DND-41 (cell line): Measurements from ENCODE around the gene CLCNKB.
"Not testable (repeated sequence)": the region's sequence is repeated elsewhere in the genome, so short reads cannot be mapped to it uniquely, and the experiment has no call there.

Source experiments
- ATAC-seq: fragments of 200-7000 bp; cut with Tn5 transposase; 3 replicates; pipeline ENCODE4 v1.9.1; 2021; ENCODE audit warnings: low read depth; ENCODE audit not compliant: insufficient read depth
- DNase-seq: peaks from one replicate; pipeline ENCODE4 v3.0.0-alpha.2; 2020
- H2AFZ ChIP-seq: 2 replicates; pipeline ENCODE4 v1.6.0; 2012; ENCODE audit warnings: low read depth, low read length
- H3K27ac ChIP-seq: 2 replicates; pipeline ENCODE4 v1.5.1; 2012; ENCODE audit warnings: low read length, inconsistent platforms
- H3K27me3 ChIP-seq: fragments of 200-600 bp; sonication (generic); 2 replicates; pipeline ENCODE4 v1.6.0; 2012; ENCODE audit warnings: low read length, mild to moderate bottlenecking, inconsistent platforms; ENCODE audit not compliant: insufficient read depth, poor library complexity
- H3K36me3 ChIP-seq: 2 replicates; pipeline ENCODE4 v1.5.1; 2012; ENCODE audit warnings: low read length, inconsistent platforms; ENCODE audit not compliant: insufficient read depth
- H3K4me1 ChIP-seq: 2 replicates; pipeline ENCODE4 v1.5.1; 2012; ENCODE audit warnings: mild to moderate bottlenecking, low read length; ENCODE audit not compliant: insufficient read depth
- H3K4me2 ChIP-seq: 2 replicates; pipeline ENCODE4 v1.6.0; 2012; ENCODE audit warnings: mild to moderate bottlenecking, moderate library complexity, low read length, inconsistent platforms; ENCODE audit not compliant: insufficient read depth
- H3K4me3 ChIP-seq, 2 experiments: fragments of 200-600 bp in 1 of 2; shearing (Covaris generic) in 1 of 2; 2 replicates each; pipeline ENCODE4 v1.5.1; 2012 to 2016; ENCODE audit warnings: inconsistent platforms in 2 of 2, low read length in 2 of 2, mild to moderate bottlenecking in 2 of 2, low read depth in 1 of 2, moderate library complexity in 1 of 2
- H3K79me2 ChIP-seq: 2 replicates; pipeline ENCODE4 v1.6.0; 2012; ENCODE audit warnings: low read length, inconsistent platforms; ENCODE audit not compliant: insufficient read depth
- H3K9ac ChIP-seq: 2 replicates; pipeline ENCODE4 v1.6.0; 2012; ENCODE audit warnings: low read depth, mild to moderate bottlenecking, inconsistent platforms, low read length, moderate library complexity
- H3K9me3 ChIP-seq: 2 replicates; pipeline ENCODE4 v1.5.1; 2012; ENCODE audit warnings: low read length, moderate library complexity, mild to moderate bottlenecking, inconsistent platforms; ENCODE audit not compliant: insufficient read depth, severe bottlenecking
- H4K20me1 ChIP-seq: 2 replicates; pipeline ENCODE4 v1.6.0; 2012; ENCODE audit warnings: low read length; ENCODE audit not compliant: insufficient read depth
- CTCF ChIP-seq: IDR thresholded peaks from 2 replicates; pipeline ENCODE4 v1.5.1; 2012; ENCODE audit warnings: borderline replicate concordance, low read length, moderate library complexity, mild to moderate bottlenecking; ENCODE audit not compliant: poor library complexity, severe bottlenecking; ENCODE audit errors: extremely low read depth
- EZH2 ChIP-seq: IDR thresholded peaks from 3 replicates; pipeline ENCODE4 v1.6.1; 2012; ENCODE audit warnings: borderline replicate concordance, low read depth, mild to moderate bottlenecking, moderate library complexity, low read length, inconsistent platforms; ENCODE audit not compliant: severe bottlenecking

Gene CLCNKB

GRCh38 chr1:15997076-15997585 lies 46.5 kb upstream of the CLCNKB start:
- H3K9ac ChIP-seq: no peak overlapping the region
- no peak overlapping the region for H3K27ac ChIP-seq
- H4K20me1 ChIP-seq: no peaks in the 10 kb centered on the region; the same call in 1 of the 2 replicates
- no peaks in the 10 kb centered on the region for H3K9me3 ChIP-seq
- H3K27me3 ChIP-seq: no peaks in the 10 kb centered on the region
- H3K36me3 ChIP-seq: no peaks in the 10 kb centered on the region
- no peak for ATAC-seq
- no peaks in the 10 kb centered on the region for H3K79me2 ChIP-seq
- no peak overlapping the region for H3K4me3 ChIP-seq
- TF ChIP-seq CTCF (no peak), EZH2 (no peak)
- no peak for DNase-seq
- no peak overlapping the region for H3K4me2 ChIP-seq
- H3K4me1 ChIP-seq: no peaks in the 10 kb centered on the region
- no peak overlapping the region for H2AFZ ChIP-seq

- H3K79me2 ChIP-seq: no peaks in the 10 kb centered on the region
- no peaks in the 10 kb centered on the region for H3K27me3 ChIP-seq
- no peaks in the 10 kb centered on the region for H3K4me1 ChIP-seq
- no peaks in the 10 kb centered on the region for H3K9me3 ChIP-seq
- DNase-seq (no peak), ATAC-seq (no peak)
- no peak overlapping the region for H3K4me3 ChIP-seq
- no peak for TF ChIP-seq EZH2
- TF ChIP-seq CTCF: no peak
- H3K4me2 ChIP-seq: no peak overlapping the region
- H3K36me3 ChIP-seq: no peaks in the 10 kb centered on the region
- H3K27ac ChIP-seq: no peak overlapping the region
- H4K20me1 ChIP-seq: no peaks in the 10 kb centered on the region; the same call in 1 of the 2 replicates
- H3K9ac ChIP-seq: no peak overlapping the region
- H2AFZ ChIP-seq: no peak overlapping the region
Observed at GRCh38 chr1:15997637-15998280, 45.8 kb upstream of the CLCNKB start.

- DNase-seq (no peak), ATAC-seq (no peak)
- Histone ChIP-seq H3K9ac (no peak overlapping the region), H2AFZ (no peak overlapping the region), H3K27me3 (no peaks in the 10 kb centered on the region), H3K9me3 (no peaks in the 10 kb centered on the region), H3K27ac (no peak overlapping the region), H3K4me3 (no peak overlapping the region), H3K36me3 (no peaks in the 10 kb centered on the region), H3K4me2 (no peak overlapping the region), H4K20me1 (no peaks in the 10 kb centered on the region), H3K4me1 (no peaks in the 10 kb centered on the region), H3K79me2 (no peaks in the 10 kb centered on the region)
- TF ChIP-seq CTCF (no peak), EZH2 (no peak)
Observed at GRCh38 chr1:15998929-15999328, 44.7 kb upstream of the CLCNKB start.

- H2AFZ ChIP-seq, H3K27me3 ChIP-seq, H3K9ac ChIP-seq, H3K79me2 ChIP-seq, H3K4me2 ChIP-seq, H4K20me1 ChIP-seq, H3K4me1 ChIP-seq, ATAC-seq, H3K27ac ChIP-seq, DNase-seq, H3K4me3 ChIP-seq, H3K9me3 ChIP-seq, H3K36me3 ChIP-seq: not testable (repeated sequence)
Observed at GRCh38 chr1:16001274-16001673, 42.3 kb upstream of the CLCNKB start.
